NCI-H1048 (cell line): ENCODE results near the gene STAB2.

Experiments
- DNase-seq: peaks from one replicate; lab custom pipeline; 2025; lab: John Stamatoyannopoulos, UW

STAB2 gene

DNA sequence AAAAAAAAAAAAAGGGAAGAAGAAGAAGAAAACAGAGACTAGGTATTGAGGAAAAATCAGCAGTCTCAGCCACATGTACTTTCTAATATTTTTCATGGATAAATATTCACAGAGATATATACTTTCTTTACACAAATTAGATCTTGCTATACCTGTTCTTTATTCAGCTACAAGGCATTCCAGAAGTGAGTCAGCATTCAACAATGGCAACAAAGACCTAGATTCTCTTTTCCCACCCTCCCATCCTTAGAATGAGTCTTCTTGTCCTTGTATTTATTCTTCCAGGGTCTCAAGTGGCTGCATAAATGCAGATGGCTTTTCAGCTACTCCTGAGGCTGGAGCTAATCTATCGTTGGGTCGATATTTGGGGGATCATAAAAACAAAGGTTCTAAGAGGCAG lies 160.9 kb downstream of the STAB2 start:
- no peak for DNase-seq

DNA sequence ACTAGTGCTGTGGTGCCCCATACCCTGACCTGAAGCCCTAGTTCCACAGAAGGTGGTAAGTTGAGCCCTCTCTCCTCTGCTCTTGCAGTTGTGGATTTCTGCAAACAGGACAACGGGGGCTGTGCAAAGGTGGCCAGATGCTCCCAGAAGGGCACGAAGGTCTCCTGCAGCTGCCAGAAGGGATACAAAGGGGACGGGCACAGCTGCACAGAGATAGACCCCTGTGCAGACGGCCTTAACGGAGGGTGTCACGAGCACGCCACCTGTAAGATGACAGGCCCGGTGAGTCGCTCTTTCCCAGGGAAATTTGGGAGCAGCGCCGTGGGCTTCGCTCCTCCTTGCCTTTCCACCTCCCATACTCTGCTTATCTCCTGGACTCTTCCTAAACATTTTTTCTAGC lies 161.8 kb downstream of the STAB2 start:
- DNase-seq = no peak

DNA sequence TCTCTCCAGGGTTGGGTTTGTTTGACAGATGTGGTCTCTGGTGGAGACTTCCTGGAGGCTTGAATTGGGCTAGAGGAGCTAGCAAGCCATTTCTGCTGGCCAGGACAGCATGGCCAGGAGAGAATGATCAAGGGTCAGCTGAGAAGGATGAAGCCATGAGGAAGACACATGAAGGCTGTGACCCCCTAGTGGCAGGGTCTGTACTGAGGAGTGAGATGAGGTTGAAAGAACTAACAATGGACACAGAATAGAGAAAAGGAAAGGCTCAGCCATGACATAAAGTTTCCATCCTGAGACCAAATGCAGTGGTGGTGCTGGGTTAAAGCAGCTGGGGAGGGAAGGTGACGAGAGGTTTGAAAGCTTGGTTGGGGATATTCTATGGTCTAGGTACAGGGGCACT lies 164.1 kb downstream of the STAB2 start:
- DNase-seq = no peak

DNA sequence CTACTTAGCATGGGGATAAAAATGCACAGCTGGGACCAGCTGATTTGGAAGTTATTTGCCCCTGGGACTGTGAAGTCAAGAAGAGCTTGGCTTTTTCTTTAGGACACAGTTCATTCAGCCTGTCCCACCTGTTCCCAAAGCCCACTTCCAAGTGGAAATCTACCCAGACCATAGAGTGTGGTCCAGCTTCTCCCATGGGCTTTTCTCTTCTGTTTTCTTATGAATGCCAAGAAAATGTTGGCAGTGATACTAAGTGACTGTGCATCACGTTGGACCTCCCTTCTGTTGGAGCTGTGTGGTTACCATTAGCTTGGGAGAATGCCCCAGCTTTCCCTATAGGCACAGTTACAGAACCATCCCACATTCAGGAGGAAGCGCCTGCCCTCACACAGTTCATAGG lies 164.5 kb downstream of the STAB2 start:
- DNase-seq = no peak

DNA sequence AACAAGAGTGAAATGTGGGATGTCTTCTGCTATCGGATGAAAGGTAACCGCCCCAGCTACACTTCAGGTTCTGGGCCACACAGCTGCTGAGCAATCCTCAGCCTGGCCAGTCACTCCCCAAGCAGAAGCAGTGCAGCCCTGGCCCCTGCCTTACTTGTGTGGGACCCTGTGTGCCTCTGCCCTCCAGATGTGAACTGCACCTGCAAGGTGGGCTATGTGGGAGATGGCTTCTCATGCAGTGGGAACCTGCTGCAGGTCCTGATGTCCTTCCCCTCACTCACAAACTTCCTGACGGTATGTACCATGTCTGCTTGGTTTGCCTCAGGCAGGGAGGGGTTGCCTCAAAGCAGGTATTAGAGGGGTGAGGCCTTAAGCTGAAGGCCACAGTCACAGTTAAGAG lies 168.4 kb downstream of the STAB2 start:
- no peak for DNase-seq

DNA sequence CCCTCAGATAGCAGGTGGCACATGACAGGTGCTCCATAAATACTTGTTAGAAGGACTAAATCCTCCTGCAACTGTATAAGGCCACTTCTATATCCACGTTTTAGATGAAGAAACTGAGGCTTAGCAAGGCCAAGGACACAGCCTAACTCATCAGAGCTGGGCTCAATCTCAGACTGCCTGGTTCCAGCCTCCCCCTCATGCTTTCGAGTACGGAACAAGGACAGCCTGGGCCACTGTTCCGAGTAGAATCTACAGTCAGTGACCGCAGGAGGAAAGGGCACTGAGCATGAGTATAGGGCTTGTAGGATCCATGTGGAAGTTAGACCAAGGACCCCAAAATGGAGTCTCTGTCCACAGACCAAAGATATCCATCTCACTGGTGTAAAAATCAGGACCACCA lies 169.4 kb downstream of the STAB2 start:
- DNase-seq = no peak

DNA sequence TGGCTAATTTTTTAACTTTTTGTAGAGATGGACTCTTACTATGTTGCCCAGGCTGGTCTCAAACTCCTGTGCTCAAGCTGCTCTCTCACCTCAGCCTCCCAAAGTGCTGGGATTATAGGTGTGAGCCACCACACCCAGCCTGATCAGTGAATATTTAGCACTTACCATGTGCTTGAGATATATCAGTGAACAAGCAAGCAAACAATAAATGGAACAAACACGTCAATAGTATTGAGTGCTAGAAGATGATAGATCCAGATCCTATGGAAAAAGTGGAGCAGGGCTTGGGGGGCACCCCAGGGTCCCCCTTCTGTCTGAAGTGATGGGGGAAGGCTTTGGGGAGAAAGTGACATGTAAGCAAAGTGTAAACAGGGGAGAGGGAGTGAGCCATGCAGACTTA lies 170.2 kb downstream of the STAB2 start:
- no peak for DNase-seq

DNA sequence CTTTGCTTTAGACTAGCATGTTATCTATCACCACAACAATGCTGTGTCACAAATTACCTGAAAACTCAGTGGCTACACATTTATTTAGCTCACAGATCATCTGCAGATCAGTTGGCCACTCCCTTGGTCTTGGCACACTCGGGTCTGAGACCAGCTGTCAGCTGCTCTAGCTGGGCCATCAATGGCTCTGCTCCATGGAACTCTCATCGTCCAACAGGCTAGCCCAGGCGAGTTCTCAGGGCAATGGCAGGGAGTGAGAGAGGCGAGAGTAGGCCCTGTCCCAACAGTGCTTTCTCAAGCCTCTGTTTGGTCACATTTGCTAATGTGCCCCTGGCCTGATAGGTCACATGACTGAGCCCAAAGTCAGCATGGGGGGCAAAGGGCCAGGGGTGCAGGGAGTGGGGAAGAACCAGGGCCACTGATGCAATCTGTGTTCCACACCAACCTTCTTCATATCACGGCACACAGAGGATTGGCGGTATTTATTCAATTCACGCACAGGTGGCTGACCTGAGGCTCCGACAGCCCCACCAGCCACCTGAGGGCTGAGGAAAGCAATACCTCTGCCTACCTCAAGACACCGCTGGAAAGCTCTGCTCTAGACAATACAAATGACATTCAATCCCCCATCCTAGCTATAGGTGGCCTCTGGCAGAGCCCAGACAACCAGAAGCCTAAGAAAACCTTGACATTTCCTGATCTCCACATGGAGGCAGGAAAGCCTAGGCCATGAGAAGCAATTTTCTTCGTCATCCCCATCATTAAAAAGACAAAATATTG lies 171.4 kb downstream of the STAB2 start:
- no peak for DNase-seq

DNA sequence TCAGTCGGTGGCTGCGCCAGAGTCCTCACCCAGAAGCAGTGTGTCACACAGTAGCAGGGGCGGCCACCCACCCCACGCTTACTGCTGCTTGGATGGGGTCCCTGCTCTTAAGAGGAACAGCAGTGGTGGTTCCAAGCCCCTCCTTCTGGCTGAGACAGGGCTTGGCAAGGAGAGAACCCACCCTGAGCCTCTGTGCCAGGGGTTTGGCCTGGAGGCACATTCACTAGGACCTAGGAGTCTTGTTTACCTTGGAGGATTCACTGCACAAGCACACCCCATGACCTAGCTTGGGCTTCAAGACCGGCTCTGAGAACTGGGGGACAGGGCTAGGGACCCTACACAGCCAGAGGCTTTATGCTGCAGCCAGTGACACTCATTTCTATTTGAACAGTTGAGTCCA lies 175.4 kb downstream of the STAB2 start:
- DNase-seq = no peak

DNA sequence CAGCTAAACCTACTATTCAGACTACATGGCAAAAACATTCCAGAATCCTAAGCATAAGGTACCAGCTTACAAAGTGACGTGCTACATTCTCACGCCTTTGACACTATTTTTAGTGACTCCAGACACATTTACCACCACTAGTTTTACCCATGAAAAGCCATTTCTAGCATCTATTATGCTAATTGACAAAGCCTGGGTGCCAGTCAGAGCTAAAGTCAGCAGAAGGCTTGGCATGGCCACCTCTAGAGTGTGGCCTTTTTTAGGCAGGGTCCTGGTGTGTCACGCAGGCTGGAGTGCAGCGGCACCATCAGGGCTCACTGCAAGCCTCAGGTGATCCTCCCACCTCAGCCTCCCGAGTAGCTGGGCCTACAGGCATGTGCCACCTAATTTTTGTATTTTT lies 178.2 kb downstream of the STAB2 start:
- DNase-seq = no peak

DNA sequence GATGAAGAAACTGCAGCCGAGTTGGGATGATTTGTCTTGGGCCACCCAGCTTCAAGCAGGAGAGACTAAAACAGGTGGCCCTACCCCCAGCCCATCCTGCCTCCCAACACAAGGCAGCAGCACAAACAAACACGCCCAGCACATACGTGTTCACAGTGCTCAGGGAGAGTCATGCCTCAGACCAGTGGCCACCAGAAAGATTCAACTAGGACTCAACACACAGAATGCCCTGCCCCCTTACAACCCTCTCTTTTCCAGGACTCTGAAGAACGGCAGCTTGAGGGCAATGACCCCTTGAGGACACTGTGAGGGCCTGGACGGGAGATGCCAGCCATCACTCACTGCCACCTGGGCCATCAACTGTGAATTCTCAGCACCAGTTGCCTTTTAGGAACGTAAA lies 179.0 kb downstream of the STAB2 start:
- DNase-seq = no peak

DNA sequence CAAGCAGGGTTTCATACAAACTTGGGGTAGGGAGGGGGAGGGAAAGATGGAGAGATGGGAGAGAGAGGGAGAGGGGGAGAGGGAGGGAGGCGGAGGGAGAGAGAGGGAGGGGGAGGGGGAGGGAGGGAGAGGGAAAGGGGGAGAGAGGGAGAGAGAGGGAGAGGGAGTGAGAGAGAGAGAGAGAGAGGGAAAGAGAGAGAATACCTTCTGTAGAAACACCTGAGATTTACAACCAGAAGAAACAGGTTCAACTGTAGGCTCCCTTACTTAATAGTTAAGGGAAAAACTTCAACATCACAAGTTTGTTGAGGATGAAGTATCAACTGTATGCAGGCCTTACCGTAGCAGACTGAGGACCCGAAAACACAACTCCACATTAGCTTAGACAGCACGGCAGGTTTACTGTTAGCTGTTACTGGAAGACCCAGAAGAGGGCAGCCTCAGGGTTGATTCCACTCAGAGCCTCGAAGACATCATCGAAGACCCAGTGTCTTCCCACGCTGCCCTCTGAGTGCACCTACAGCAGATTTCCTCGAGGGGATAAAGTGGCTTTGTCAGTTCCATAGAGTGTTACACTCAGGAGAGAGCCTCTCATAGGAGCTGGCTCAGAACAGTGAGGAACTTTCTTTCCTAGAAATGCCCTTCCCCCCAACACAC lies 181.5 kb downstream of the STAB2 start:
- DNase-seq = no peak

DNA sequence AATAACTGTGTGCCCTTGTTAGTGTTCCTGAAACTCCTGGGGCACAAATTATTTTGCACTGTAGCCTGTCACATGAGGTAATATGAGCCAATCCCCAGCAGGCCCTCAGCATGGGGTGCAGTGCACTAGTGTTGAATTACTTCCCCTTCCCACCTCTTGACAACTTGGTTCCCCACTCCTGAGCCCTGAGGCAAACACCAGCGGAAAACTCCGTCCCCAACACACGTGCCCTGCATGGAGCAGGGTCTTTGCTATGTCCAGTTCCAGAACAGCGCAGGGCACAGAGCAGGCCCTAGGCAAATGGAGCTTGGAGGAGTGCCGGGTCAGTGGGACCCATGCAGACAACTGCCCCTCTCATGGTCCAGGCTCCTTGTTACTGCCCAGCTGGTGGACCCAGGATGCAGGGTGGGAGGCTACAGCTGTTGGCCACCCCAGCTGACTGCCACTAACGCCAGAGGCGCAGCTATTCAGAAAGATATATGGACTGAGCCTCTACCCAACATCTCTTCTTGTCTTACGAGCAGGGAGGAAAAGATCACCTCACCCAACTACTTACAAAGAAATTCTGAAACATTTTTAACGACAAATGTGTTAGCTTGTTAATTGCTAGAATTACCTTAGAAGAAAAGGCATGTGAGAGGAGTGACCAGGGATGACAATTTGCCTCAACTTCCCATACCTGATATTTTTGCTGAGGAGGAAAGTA lies 182.3 kb downstream of the STAB2 start:
- no peak for DNase-seq

DNA sequence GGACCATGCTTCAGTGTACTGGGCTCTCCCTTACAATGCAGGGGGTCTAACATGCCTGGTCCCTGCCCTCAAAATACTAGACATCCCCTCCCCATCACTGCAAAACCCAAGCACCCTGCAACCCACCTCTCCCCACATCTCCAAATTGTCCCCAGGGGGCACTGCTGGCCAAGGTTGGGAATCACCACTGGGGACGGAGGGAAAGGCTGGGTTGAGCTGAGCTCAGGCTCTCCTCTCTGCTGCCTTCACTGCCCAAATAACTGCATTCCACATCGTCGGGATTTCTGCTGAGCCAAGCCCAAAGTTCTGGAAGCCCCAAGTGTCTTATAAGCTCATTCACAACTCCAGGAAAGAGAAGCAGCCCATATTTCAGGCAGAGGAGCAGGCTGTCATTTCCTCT lies 184.4 kb downstream of the STAB2 start:
- DNase-seq = no peak

DNA sequence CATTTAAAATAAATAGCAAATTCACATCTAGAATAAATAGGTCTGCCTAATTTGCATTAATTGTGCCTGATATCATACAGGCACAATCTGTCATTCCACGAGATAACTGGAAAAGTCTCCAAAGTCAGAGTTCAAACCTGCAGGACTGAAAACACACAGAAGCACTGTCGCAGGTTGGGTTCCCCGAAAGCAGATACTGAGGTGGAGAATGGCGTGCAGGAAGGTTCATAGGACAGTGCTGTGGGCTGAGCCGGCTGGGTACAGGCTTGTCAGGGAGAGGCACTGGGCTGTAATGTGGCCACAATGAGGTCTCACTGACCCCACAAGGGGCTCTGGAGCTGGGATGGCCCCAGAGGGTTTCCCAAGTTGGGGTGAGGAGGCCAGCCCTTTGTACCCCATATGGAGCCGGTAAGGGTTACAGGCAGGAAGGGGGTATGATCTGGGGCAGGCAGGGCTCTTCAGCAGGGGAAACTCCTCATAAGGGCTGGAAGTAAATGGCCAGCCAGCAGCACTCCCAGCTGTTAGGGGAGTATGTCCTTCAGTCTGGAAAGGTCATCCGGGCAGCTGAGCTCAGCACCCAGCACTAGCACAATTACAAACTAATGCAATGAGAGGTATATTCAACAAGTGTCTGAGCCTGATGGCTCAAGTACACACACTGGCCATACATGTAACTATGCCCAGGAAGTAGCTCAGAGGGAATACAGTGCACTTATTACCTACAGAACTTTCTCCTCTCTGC lies 185.5 kb downstream of the STAB2 start:
- no peak for DNase-seq

DNA sequence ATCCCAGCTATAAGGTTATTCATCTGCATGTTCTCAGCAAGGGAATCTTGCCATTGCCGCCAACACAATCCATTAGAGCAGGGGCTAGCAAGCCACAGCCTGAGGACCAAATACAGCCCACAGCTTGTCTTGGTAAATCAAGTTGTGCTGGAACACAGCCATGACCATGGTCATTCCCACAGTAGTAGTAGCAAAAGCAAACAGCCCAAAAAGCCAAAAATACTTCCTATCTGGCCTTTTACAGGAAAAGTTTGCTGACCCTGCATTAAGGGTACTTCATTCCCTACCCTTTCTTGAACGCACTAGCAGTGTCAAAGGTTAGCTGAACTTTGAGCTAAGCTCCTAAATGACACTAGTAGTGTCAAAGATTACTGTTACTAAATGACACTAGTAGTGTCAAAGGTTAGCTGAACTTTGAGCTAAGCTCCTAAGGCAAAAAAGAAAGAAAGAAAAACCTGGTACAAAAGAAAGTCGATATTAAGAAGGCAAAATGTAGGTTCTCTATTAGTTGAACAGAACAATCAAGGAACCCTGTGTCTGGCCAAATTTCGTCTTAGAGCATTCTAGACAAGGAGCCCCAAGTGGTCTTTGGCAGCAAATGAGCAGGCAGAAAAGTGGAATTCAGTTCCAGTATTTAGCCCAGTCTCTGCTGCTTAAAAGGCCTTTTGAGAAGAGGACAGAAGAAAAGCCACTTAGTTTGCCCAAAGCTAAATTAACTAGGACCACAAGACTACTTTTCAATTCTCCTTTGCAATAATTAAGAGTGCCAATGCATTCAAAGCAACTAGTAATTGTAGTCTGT lies 186.2 kb downstream of the STAB2 start:
- DNase-seq = no peak

DNA sequence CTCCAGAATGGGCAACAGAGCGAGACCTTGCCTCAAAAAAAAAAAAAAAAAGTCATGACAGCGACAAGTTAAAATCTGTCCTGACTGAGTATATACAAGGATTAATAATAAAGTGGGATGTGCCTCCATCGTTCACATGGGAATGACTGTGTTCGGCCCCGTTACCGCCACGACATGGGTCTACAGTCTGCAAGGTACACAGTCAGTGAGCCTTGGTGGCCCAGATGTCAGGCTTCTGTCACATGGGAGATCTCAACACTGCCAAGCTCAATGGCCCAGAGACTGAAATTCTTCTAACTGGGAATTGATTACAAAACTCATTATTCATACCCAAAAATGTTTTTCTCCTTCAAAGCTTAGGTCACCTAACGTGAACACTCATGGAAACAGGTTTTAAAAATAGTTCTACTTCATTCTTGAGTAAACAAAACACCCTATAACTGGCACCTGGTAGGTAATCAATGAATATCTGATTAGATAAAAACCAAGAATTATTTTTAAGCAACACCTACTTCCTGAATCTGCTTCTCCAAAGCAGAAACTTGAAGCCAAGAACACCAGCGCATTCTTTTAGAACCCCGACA lies 188.0 kb downstream of the STAB2 start:
- DNase-seq = no peak

DNA sequence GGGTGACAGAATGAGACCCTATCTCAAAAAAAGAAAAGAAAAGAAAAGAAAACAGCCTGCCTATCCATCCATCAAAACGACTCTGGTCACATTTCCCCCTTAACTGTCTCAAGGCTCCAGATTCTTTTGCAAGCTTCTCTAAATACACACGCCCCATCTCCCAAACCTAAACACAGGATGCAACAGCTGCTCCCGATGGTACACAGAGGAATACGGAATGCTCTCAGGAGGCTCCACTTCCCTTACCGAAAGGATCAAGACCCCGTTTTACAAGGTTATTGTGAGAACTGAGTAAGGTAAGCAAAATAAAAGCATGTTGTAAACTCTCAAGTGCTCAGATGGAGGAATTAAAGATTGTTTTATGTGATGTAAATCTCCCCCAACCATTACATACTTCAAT lies 191.7 kb downstream of the STAB2 start:
- no peak for DNase-seq

DNA sequence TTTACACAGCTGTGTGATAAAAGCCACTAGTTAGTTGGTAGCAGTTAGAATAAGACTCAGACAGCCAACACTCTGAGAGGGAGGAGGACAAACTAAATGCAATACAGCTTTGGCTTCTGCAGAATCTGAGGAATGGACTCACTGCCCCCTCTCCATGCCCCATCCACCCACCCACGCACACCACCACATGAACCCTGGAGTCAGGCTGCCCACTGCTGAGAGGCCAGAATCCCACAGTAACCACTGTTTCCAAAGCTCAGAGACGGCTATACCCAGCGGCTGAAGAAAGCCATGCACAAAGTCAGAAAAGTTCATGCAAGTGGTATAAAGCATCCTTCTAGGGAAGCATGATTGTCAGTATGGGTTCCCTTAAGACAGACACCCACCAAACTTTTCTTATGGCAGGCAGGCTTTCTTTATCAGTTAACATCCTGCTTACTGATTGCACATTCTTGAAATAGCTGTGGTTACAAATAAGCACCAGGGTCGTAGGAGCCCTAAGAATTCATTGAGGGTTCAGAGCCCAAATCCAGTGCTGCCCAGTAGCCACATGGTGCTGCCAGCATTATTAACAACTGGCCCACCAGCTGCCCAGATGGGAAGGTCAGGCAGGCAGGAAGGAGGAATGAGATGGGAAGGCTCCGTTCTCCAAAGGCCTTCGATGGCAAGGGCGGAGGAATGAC lies 192.5 kb downstream of the STAB2 start:
- no peak for DNase-seq

DNA sequence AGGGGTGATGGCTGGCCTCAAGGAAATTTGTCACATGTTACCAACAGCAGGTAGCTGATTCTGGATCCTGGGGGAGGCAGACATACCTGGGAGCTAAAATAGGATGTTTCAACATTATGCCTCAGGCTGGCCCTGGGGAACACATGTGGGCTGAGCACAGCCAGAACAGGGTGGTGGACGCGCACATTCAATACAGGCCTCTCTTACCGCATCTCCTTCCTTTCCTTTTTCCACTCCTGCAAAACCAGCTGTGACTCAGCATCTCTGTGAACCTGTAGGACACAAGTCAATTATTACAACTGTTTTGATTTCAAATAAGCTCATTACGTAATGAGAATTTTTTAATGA lies 193.0 kb downstream of the STAB2 start:
- DNase-seq = no peak

DNA sequence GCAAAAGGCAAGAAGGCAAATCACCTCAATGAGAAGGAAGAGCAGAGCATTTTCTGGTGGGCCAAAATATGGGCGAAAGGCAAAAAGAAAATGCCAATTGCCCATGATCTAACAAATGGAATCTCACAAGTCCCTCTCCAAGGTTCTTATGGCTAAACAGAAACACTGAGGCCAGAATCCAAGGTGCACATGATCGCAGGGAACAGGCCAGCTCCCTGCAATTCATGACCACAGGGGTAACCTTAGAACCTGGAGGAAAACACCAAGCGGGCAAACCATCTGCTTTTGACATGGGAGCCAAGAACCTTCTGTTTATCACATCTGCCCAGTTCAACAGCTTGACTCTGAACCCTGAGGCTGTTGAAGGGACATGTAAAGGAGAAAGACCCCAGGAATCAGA lies 193.9 kb downstream of the STAB2 start:
- no peak for DNase-seq
